Astrocyte (in vitro differentiated cells and primary cell): ENCODE results near the gene GNAQ.

ENCODE experiments used
- EZH2 ChIP-seq: IDR thresholded peaks from 2 replicates; pipeline ENCODE4 v1.6.1; 2012; ENCODE audit warnings: mild to moderate bottlenecking, low read length, inconsistent platforms; ENCODE audit not compliant: insufficient read depth
- TF ChIP-seq, protein P1 (sequence below): IDR thresholded peaks from 2 replicates; pipeline ENCODE4 v1.5.1; 2011; ENCODE audit warnings: low read depth, mild to moderate bottlenecking, inconsistent platforms, low read length, moderate library complexity; ENCODE audit not compliant: insufficient read depth

DNA sequence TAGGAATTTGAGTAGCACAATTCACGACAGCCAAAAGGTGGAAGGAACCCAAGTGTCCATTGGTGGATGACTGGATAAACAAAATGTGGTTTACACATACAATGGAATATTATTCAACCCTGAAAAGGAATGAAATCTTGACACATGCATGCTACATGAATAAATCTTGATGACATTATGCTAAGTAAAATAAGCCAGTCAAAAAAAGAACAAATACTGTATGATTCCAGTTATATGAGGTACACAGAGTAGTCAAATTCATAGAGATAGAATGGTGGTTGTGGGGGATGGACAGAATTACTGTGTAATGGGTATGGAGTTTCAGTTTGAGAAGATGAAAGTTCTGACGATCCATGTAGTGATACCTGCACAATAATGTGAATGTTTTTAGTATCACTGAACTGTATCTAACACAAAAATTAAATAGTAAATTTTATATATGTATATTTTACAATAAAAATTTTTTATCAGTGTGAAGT is 265.8 kb downstream of the GNAQ start:
- TF ChIP-seq, protein P1, sequence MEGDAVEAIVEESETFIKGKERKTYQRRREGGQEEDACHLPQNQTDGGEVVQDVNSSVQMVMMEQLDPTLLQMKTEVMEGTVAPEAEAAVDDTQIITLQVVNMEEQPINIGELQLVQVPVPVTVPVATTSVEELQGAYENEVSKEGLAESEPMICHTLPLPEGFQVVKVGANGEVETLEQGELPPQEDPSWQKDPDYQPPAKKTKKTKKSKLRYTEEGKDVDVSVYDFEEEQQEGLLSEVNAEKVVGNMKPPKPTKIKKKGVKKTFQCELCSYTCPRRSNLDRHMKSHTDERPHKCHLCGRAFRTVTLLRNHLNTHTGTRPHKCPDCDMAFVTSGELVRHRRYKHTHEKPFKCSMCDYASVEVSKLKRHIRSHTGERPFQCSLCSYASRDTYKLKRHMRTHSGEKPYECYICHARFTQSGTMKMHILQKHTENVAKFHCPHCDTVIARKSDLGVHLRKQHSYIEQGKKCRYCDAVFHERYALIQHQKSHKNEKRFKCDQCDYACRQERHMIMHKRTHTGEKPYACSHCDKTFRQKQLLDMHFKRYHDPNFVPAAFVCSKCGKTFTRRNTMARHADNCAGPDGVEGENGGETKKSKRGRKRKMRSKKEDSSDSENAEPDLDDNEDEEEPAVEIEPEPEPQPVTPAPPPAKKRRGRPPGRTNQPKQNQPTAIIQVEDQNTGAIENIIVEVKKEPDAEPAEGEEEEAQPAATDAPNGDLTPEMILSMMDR: no peak
- TF ChIP-seq EZH2: no peak
